SK-N-SH treated with all-trans-retinoic acid at 6 μM for 48 hours (cell line): ENCODE measurements around the gene MTFP1.

Experiments
- TCF4 ChIP-seq: fragments of 250-450 bp; sonication (Bioruptor Pico); IDR thresholded peaks from 2 replicates; pipeline ENCODE4 v1.8.0; 2021; ENCODE audit warnings: mild to moderate bottlenecking, moderate library complexity, borderline replicate concordance
- TF ChIP-seq, protein P1 (sequence below): fragments of 250-450 bp; sonication (Bioruptor Pico); IDR thresholded peaks from 2 replicates; pipeline ENCODE4 v1.5.1; 2021; ENCODE audit warnings: mild to moderate bottlenecking, moderate library complexity

DNA sequence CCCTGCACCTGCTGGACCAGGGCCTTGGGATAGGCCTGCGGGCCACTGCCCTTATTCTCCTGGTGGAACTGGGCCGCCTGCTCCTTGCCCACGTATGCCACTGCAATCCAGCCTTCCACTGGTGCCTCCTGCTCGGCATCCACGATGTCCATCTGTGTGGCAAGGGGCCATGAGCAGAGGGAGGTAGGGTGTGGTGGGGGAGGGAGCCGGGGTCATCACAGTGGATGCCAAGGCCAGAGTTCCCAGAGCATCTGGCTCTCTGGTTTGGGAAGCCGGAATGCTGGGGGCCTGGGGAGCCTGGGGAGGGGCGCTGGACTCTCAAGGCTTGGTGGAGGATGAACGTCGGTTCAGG is 39.0 kb upstream of the MTFP1 start:
- TF ChIP-seq, protein P1, sequence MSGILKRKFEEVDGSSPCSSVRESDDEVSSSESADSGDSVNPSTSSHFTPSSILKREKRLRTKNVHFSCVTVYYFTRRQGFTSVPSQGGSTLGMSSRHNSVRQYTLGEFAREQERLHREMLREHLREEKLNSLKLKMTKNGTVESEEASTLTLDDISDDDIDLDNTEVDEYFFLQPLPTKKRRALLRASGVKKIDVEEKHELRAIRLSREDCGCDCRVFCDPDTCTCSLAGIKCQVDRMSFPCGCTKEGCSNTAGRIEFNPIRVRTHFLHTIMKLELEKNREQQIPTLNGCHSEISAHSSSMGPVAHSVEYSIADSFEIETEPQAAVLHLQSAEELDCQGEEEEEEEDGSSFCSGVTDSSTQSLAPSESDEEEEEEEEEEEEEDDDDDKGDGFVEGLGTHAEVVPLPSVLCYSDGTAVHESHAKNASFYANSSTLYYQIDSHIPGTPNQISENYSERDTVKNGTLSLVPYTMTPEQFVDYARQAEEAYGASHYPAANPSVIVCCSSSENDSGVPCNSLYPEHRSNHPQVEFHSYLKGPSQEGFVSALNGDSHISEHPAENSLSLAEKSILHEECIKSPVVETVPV (CRISPR knock-in tag), result no peak
- no peak for TF ChIP-seq TCF4 (CRISPR knock-in tag)
